ENCODE results near the gene ARFRP1. TPM values are rescaled to one million over a fixed set of nuclear protein-coding genes. Genes with fewer than 3 reads are reported as not detected.

Gene ARFRP1
- total RNA-seq, 1 experiment from 2014 or later, result 15.1 TPM

DNA sequence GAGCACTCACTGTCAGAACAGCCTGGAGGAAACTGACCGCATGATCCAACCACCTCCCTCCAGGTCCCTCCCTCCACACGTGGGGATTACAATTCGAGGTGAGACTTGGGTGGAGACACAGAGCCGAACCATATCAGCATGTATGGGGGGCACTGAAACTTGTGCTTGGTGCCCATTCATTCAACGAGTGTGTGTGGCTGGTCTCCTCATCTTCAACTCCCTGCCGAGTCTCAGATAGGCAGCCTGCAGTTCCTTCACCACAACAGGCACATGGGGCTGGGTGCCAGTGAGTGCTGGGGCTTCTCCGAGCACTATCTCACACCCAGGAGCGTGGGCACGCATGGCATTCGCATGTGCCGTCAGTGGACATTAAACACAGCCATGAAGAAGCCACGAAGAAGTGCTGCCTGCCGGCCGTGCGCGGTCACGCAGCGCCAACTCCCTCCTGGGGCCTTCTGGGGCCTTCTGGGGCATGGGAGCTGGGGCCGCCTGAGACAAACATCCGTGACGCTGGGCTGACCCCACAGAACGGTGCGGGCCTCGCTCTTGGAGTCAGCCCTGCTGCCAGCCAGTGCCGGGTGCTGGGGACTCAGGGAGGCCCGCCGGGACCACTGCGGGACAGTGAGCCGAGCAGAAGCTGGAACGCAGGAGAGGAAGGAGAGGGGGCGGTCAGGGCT is 50.4 kb downstream of the ARFRP1 start:
- Histone ChIP-seq H3K9ac (ENCODE audit: low read length) (peak overlapping the region; percentile 93), H3K27ac (ENCODE audit: low read length) (0 out of 2 replicates have a peak overlapping the region, but pooled peaks have one; percentile 41), H3K4me1 (ENCODE audit: low read length) (peaks cover 18% of the 10 kb centered on the region), H4K20me1 (ENCODE audit: insufficient read depth, low read depth, low read length) (no peaks in the 10 kb centered on the region), H3K79me2 (ENCODE audit: low read length) (peaks cover 16% of the 10 kb centered on the region), H3K4me3 (ENCODE audit: low read length) (peak overlapping the region; percentile 98), H3K9me3 (ENCODE audit: low read length) (no peaks in the 10 kb centered on the region), H3K27me3 (ENCODE audit: low read length) (no peaks in the 10 kb centered on the region), H2AFZ (ENCODE audit: low read length) (peak overlapping the region; percentile 92), H3K4me2 (ENCODE audit: low read depth, low read length, poor library complexity, severe bottlenecking) (peak overlapping the region; percentile 91), H3K36me3 (ENCODE audit: insufficient read depth, low read length) (no peaks in the 10 kb centered on the region), H3K9me2 (replicated peaks; ENCODE audit: insufficient read depth, low read length) (no peaks in the 10 kb centered on the region)
- peak; percentile 61 for DNase-seq

DNA sequence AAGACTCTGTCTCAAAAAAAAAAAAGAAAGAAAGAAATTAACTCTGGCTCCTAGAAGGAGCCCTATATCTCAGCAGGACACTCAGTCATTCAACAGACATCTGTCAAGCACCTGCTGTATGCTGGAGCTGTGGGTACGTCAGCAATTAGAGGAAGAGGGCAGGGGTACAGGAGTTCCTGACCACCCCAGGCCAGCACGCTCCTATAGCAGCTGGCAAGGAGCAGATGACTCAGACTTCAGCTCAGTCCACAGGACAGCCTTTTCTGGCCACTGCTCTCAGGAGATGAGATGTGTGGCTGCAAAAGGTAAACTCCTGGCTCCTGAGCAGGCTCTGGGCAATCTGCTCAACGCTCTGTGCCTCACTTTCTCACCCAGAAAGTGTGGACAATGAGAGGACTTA is 51.3 kb downstream of the ARFRP1 start:
- no peak overlapping the region for H2AFZ ChIP-seq (ENCODE audit: low read length)
- no peak overlapping the region for H3K4me3 ChIP-seq (ENCODE audit: low read length)
- H4K20me1 ChIP-seq (ENCODE audit: insufficient read depth, low read depth, low read length), result no peaks in the 10 kb centered on the region
- H3K36me3 ChIP-seq (ENCODE audit: insufficient read depth, low read length), result no peaks in the 10 kb centered on the region
- no peaks in the 10 kb centered on the region for H3K27me3 ChIP-seq (ENCODE audit: low read length)
- H3K4me2 ChIP-seq (ENCODE audit: low read depth, low read length, poor library complexity, severe bottlenecking), result no peak overlapping the region
- peaks cover 16% of the 10 kb centered on the region for H3K79me2 ChIP-seq (ENCODE audit: low read length)
- no peak for DNase-seq
- H3K9ac ChIP-seq (ENCODE audit: low read length), result no peak overlapping the region
- H3K4me1 ChIP-seq (ENCODE audit: low read length), result peaks cover 18% of the 10 kb centered on the region
- no peak overlapping the region for H3K27ac ChIP-seq (ENCODE audit: low read length)
- H3K9me3 ChIP-seq (ENCODE audit: low read length), result no peaks in the 10 kb centered on the region
- H3K9me2 ChIP-seq (replicated peaks; ENCODE audit: insufficient read depth, low read length), result no peaks in the 10 kb centered on the region

- no peak for DNase-seq
- Histone ChIP-seq H3K27ac (ENCODE audit: low read length) (no peak overlapping the region), H3K27me3 (ENCODE audit: low read length) (no peaks in the 10 kb centered on the region), H2AFZ (ENCODE audit: low read length) (no peak overlapping the region), H3K4me1 (ENCODE audit: low read length) (peaks cover 18% of the 10 kb centered on the region), H3K9me3 (ENCODE audit: low read length) (no peaks in the 10 kb centered on the region), H3K4me2 (ENCODE audit: low read depth, low read length, poor library complexity, severe bottlenecking) (no peak overlapping the region), H3K79me2 (ENCODE audit: low read length) (peaks cover 14% of the 10 kb centered on the region), H3K9ac (ENCODE audit: low read length) (no peak overlapping the region), H3K9me2 (replicated peaks; ENCODE audit: insufficient read depth, low read length) (no peaks in the 10 kb centered on the region), H3K4me3 (ENCODE audit: low read length) (no peak overlapping the region), H4K20me1 (ENCODE audit: insufficient read depth, low read depth, low read length) (no peaks in the 10 kb centered on the region), H3K36me3 (ENCODE audit: insufficient read depth, low read length) (no peaks in the 10 kb centered on the region)
Observed at GRCh38 chr20:63655249-63655648, 52.5 kb downstream of the ARFRP1 start.

GRCh38 chr20:63653974-63654668 is 53.7 kb downstream of the ARFRP1 start:
- Histone ChIP-seq H3K4me1 (ENCODE audit: low read length) (peaks cover 12% of the 10 kb centered on the region), H3K9me3 (ENCODE audit: low read length) (no peaks in the 10 kb centered on the region), H3K9ac (ENCODE audit: low read length) (no peak overlapping the region), H3K4me3 (ENCODE audit: low read length) (no peak overlapping the region), H3K9me2 (replicated peaks; ENCODE audit: insufficient read depth, low read length) (no peaks in the 10 kb centered on the region), H3K4me2 (ENCODE audit: low read depth, low read length, poor library complexity, severe bottlenecking) (no peak overlapping the region), H3K79me2 (ENCODE audit: low read length) (peaks cover 6% of the 10 kb centered on the region), H3K27ac (ENCODE audit: low read length) (no peak overlapping the region), H4K20me1 (ENCODE audit: insufficient read depth, low read depth, low read length) (no peaks in the 10 kb centered on the region), H3K27me3 (ENCODE audit: low read length) (no peaks in the 10 kb centered on the region), H2AFZ (ENCODE audit: low read length) (no peak overlapping the region), H3K36me3 (ENCODE audit: insufficient read depth, low read length) (no peaks in the 10 kb centered on the region)
- no peak for DNase-seq

DNA sequence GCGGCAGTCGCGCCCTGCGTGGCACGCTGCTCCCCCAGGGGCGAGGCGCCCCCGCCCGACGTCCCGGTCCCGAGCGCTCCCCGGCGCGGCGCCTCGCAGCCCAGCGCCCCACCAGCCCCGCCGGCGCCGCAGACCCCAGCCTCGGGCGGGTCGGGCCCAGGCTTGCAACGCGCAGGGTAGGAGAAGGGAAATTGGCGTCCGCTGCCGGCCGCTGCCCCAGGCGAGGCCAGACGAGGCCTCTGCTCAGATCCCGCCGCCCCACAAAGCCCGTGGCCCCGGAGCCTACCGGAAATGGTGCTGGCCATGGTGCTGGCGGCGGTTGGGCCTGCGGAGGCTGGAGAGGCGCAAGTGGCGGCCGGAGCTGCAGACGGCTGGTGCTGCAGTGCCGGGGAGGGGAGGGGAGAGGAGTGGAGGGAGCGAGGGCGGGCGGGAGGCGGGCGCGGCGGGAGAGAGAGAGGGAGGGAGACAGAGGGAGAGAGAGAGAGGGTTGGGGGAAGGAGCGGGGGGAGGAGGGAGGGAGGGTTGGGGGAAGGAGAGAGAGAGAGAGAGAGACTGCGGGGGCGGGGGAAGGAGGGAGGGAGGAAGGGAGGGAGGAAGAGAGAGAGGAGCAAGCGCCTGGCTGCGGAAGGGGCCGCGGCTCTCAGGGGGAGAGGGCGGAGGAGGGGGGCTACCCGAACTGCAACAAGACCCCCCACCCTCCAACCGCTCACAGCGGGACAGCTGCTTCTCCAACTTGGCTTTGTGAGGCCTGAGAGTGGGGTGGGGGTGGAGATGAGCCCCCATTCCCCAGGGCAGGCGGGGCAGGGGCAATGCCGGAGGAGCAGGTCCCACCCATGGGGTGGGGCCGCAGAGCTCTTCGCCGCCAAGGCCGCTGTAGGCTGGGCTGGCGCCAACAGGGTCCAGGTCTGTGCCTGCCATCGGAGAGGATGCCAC is 54.5 kb downstream of the ARFRP1 start, which contains the start of gene STMN3:
Gene STMN3, minus strand, starts transcription at position 384 of the 933 bp plus-strand sequence. Its CDS starts 79 bp downstream, at position 305.
- no peaks in the 10 kb centered on the region for H3K27me3 ChIP-seq (ENCODE audit: low read length)
- H3K4me3 ChIP-seq (ENCODE audit: low read length), result no peak within 1 kb of the TSS
- H3K27ac ChIP-seq (ENCODE audit: low read length), result no peak within 1 kb of the TSS
- peaks cover 9% of the 10 kb centered on the region for H3K4me1 ChIP-seq (ENCODE audit: low read length)
- H3K4me2 ChIP-seq (ENCODE audit: low read depth, low read length, poor library complexity, severe bottlenecking), result no peak within 1 kb of the TSS
- no peaks in the 10 kb centered on the region for H3K9me3 ChIP-seq (ENCODE audit: low read length)
- H4K20me1 ChIP-seq (ENCODE audit: insufficient read depth, low read depth, low read length), result no peaks in the 10 kb centered on the region
- no peaks in the 10 kb centered on the region for H3K36me3 ChIP-seq (ENCODE audit: insufficient read depth, low read length)
- no peak within 1 kb of the TSS for H2AFZ ChIP-seq (ENCODE audit: low read length)
- no peak for DNase-seq
- H3K79me2 ChIP-seq (ENCODE audit: low read length), result no peaks in the 10 kb centered on the region
- H3K9ac ChIP-seq (ENCODE audit: low read length), result no peak within 1 kb of the TSS
- H3K9me2 ChIP-seq (replicated peaks; ENCODE audit: insufficient read depth, low read length), result no peaks in the 10 kb centered on the region

DNA sequence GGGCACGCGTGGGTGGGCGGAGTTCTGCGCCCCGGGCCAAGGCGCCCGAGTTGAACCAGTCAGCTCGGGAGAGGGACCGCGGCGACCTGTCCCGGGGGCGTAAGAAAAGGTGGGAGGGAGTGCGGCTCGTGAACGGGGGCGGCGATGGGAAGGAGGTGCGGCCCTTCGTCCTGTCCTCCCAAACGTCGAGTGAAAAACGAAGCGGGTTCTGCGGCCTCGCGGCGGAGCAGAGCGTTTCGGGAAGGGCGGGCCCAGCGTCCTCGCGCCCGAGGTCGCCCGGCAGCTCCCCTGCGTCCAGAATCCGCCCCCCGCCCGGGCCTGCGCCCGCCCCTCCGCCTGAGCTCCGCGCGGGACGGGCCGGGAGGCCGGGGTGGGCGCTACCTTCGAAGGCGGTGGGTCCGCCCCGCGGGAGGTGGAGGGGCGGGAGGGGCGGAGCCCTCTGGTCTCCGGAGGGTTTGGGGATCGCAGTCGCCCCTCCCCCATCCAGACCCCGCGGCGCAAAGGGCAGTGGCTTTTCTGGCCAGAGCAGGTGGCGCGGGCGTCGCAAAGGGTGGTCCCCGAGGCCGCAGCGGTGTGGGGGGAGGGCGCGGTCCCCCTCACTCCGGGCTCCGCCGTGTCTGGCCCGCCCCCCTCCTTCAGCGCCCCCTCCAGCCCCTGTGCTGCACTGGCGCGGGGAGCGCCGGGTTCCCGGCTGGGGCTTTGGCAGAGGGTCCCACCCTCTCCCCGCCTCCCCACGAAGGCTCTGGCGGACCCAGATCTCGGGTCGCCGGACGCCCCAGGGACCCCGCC is 55.4 kb downstream of the ARFRP1 start:
- Histone ChIP-seq H2AFZ (ENCODE audit: low read length) (no peak overlapping the region), H3K9ac (ENCODE audit: low read length) (no peak overlapping the region), H3K27me3 (ENCODE audit: low read length) (no peaks in the 10 kb centered on the region), H3K4me1 (ENCODE audit: low read length) (peaks cover 3% of the 10 kb centered on the region), H3K9me2 (replicated peaks; ENCODE audit: insufficient read depth, low read length) (no peaks in the 10 kb centered on the region), H3K36me3 (ENCODE audit: insufficient read depth, low read length) (no peaks in the 10 kb centered on the region), H3K9me3 (ENCODE audit: low read length) (no peaks in the 10 kb centered on the region), H4K20me1 (ENCODE audit: insufficient read depth, low read depth, low read length) (no peaks in the 10 kb centered on the region), H3K27ac (ENCODE audit: low read length) (no peak overlapping the region), H3K79me2 (ENCODE audit: low read length) (no peaks in the 10 kb centered on the region), H3K4me3 (ENCODE audit: low read length) (no peak overlapping the region), H3K4me2 (ENCODE audit: low read depth, low read length, poor library complexity, severe bottlenecking) (no peak overlapping the region)
- no peak for DNase-seq

DNA sequence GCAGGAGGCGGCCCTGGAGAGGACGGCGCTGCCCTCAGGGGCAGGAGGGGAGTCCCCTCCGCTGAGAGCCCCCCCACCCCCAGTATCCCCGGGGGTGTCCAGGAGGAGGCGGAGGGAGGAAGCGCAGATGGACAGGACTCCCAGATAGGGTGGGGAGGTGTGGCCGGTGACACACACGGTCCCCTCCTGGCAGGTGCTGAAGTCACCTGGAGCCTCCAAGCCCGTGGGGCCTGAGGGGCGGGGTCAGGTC is 55.9 kb downstream of the ARFRP1 start:
- Histone ChIP-seq H3K4me3 (ENCODE audit: low read length) (no peak overlapping the region), H4K20me1 (ENCODE audit: insufficient read depth, low read depth, low read length) (no peaks in the 10 kb centered on the region), H3K27ac (ENCODE audit: low read length) (no peak overlapping the region), H3K9me3 (ENCODE audit: low read length) (no peaks in the 10 kb centered on the region), H2AFZ (ENCODE audit: low read length) (no peak overlapping the region), H3K79me2 (ENCODE audit: low read length) (no peaks in the 10 kb centered on the region), H3K27me3 (ENCODE audit: low read length) (no peaks in the 10 kb centered on the region), H3K4me1 (ENCODE audit: low read length) (no peaks in the 10 kb centered on the region), H3K4me2 (ENCODE audit: low read depth, low read length, poor library complexity, severe bottlenecking) (no peak overlapping the region), H3K9ac (ENCODE audit: low read length) (no peak overlapping the region), H3K9me2 (replicated peaks; ENCODE audit: insufficient read depth, low read length) (no peaks in the 10 kb centered on the region), H3K36me3 (ENCODE audit: insufficient read depth, low read length) (no peaks in the 10 kb centered on the region)
- DNase-seq, result no peak

Measured in Karpas-422 (cell line).